GM21529 (cell line): Measurements from ENCODE around the gene LRATD1.
"Not testable (repeated sequence)": the region's sequence is repeated elsewhere in the genome, so short reads cannot be mapped to it uniquely, and the experiment has no call there.

ENCODE experiments used
- ATAC-seq: cut with Tn5 transposase; IDR thresholded peaks from one replicate; pipeline ENCODE4 v1.9.1; 2021; ENCODE audit not compliant: unreplicated experiment

LRATD1 gene

GRCh38 chr2:14632133-14632936, at the start of gene LRATD1:
TSS of gene LRATD1 (plus strand) at chr2:14632717. CDS start at chr2:14633980, 1,263 bp downstream.
- ATAC-seq, result no peak

- ATAC-seq, result no peak
Measured at GRCh38 chr2:14583059-14583458, 49.5 kb upstream of the LRATD1 start.

GRCh38 chr2:14583802-14584201, 48.7 kb upstream of the LRATD1 start:
- ATAC-seq, result no peak

GRCh38 chr2:14587119-14587518, 45.4 kb upstream of the LRATD1 start:
- ATAC-seq, result no peak

- no peak for ATAC-seq
Measured at GRCh38 chr2:14601156-14601770, 31.3 kb upstream of the LRATD1 start.

GRCh38 chr2:14602309-14602708, 30.2 kb upstream of the LRATD1 start:
- ATAC-seq, result no peak

GRCh38 chr2:14603676-14604075, 28.8 kb upstream of the LRATD1 start:
- ATAC-seq, result no peak

GRCh38 chr2:14608245-14608644, 24.3 kb upstream of the LRATD1 start:
- no peak for ATAC-seq

GRCh38 chr2:14614017-14614416, 18.5 kb upstream of the LRATD1 start:
- ATAC-seq, result no peak

GRCh38 chr2:14615121-14615520, 17.4 kb upstream of the LRATD1 start:
- no peak for ATAC-seq

- ATAC-seq, result no peak
Measured at GRCh38 chr2:14615760-14616159, 16.8 kb upstream of the LRATD1 start.

GRCh38 chr2:14616342-14616741, 16.2 kb upstream of the LRATD1 start:
- no peak for ATAC-seq

- no peak for ATAC-seq
Measured at GRCh38 chr2:14616950-14617349, 15.6 kb upstream of the LRATD1 start.

- ATAC-seq, result no peak
Measured at GRCh38 chr2:14619441-14619840, 13.1 kb upstream of the LRATD1 start.

- no peak for ATAC-seq
Measured at GRCh38 chr2:14621114-14621513, 11.4 kb upstream of the LRATD1 start.

- no peak for ATAC-seq
Measured at GRCh38 chr2:14621906-14622549, 10.5 kb upstream of the LRATD1 start.

GRCh38 chr2:14622550-14622939, 10.0 kb upstream of the LRATD1 start:
- ATAC-seq, result not testable (repeated sequence)

- ATAC-seq, result no peak
Measured at GRCh38 chr2:14623237-14623636, 9.3 kb upstream of the LRATD1 start.

- ATAC-seq, result no peak
Measured at GRCh38 chr2:14626873-14627272, 5.6 kb upstream of the LRATD1 start.

GRCh38 chr2:14628901-14629300, 3.6 kb upstream of the LRATD1 start:
- ATAC-seq, result no peak

GRCh38 chr2:14631406-14632040, 994 bp upstream of the LRATD1 start:
- ATAC-seq, result no peak

GRCh38 chr2:14633061-14633460, 544 bp downstream of the LRATD1 start:
- ATAC-seq, result no peak
